HG03135 (cell line): Measurements from ENCODE around the gene ICA1L.

Experiments used
- ATAC-seq: cut with Tn5 transposase; IDR thresholded peaks from one replicate; pipeline ENCODE4 v1.9.1; 2021; ENCODE audit warnings: mild to moderate bottlenecking, moderate library complexity; ENCODE audit not compliant: unreplicated experiment

The ICA1L gene

DNA sequence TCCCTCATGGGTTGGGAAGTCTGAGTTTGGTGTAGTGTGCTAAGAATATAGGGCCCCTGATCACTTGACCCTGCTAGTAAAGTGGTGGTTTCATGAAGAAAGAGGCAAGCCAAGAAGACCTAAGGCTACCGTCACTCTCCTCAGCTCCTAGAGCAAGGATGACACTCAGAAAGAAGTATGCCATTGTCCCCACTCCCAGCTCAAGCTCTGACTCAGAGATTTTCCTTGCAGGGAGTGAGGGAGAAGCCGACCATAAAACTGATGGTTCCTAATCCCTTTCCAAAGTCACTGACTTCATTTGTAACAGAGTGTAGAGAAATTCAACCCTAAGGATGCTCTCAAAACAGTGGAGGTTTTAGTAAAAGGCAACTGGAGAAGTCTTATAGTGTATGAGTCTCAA lies 80.9 kb downstream of the ICA1L start:
- no peak for ATAC-seq

DNA sequence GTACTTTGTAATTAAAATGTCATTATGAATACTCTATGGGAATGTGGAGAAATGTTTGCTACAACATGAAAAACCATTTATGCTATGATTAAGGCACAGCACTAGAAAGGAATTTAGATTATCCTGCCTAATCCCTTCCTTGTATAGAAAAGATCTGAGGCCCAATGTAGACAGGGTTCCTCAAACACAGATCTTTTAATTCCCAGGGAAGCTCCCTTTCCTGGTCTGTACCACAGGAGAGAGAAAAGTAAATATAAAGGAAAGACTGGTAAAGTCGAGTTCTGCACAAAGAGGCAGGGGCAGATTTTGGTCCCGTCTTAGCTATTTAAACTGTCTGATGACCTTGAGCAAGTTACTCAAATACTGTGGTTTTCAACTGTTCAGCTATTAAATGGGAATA lies 84.7 kb downstream of the ICA1L start:
- no peak for ATAC-seq

DNA sequence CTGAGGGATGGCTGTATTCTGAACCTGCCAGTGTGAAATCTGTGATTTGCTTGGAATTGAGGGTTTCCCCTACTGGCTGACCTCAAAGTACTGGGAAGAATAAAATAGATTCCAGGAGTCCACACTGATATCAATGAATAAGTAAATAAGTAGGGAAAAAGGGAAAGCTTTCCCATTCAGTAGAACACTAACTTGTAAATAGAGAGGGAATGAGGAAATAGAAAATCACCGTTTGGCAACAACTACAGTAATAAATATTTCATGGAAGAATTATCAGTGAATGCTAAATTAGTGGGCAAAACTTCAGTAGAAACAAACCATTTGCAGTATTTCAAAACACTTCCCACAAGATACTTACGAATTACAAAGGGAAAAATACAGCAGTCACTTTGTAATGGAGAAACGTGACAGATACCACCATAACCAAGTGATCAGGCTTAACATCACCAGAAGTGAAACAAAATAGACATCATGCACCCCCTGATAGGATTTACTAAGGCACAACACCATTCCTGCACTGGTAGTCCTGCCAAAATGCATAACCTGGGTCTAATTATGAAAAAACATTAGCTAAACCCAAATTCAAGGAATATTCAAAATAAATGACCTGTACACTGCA lies 88.5 kb downstream of the ICA1L start:
- ATAC-seq: no peak

DNA sequence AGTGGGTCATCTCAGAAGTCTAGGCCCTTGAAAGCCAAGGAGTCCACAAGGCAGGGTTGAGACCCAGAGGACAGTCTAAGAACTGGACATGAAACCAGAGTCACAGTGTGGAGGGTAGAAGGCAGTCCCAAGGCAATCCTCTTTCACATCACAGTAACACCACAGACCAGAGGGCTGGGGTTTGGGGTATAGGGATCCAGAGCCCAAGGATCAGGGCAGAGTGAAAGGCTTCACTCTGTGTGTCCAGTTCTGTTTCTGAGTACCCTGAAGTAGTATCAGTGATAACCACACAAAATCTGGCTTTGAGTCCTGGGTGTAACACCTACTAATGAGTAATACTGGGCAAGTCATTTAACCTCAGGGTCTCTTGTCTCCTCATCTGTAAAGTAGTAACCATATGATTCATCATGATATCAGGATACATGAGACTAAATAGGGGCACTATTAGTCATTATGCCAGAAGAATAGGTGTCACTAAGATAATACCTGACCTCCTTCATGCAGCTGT lies 91.0 kb downstream of the ICA1L start:
- ATAC-seq: peak; percentile 89

DNA sequence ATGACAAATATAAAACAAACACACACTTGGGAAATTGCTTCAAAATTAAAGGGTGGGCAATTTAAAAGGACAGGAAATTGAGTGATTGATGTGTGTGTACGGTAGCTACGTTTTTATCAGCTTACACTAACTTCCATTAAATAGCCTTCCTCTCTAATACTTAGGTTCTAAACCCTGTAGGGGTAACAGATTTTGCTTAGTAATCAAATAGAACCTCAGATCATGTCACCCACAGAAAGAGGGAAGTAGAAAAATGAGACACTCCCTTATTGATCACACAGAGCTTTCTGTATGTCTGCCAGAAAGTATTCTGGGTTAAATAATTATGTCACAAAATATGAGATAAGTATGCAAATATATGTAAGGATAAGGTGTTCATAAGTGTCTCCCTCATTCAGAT lies 93.3 kb downstream of the ICA1L start:
- ATAC-seq: no peak

DNA sequence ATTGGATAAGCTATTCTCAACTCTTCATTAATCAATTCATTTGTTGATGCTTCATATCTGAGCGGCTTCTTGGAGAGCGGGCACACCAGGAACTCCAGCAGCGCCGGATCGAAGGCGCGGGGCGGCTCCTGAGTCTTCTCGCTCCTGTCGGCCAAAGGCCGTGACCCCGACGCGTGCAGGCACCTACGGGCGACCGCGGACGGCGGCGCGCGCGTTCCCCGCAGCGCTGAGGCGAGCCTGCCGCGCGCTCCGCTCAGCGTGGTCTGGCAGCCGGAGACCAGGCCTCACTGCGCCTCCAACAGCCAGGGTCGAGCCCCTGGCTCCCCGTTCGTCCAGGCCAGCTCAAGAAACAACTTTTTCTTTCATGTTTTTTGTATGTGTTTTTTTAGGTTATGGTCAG lies 97.5 kb downstream of the ICA1L start:
- no peak for ATAC-seq

- no peak for ATAC-seq
Observed at GRCh38 chr2:202773301-202773973, 98.1 kb downstream of the ICA1L start.

GRCh38 chr2:202771741-202772460 lies 99.7 kb downstream of the ICA1L start:
- ATAC-seq: no peak

GRCh38 chr2:202771336-202771735 lies 100.2 kb downstream of the ICA1L start:
- no peak for ATAC-seq

DNA sequence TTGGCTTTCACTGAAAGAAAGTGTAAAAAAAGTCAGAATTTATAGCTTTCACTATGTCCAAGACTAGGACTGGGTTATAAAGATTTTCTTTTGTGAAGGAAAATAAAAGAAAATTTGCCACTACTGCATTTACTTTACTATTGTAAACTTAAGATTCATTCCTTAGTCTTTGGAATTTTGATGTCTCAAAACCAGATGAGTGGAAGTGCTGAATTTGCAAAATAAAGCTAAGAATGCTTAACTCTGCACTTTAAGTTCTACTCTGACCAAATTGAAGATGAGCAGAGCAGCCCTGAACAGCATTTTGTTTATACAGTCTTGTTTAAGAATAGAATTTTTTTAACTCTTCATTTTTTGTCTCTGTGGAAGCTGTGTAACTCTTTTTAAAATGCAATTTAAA lies 102.4 kb downstream of the ICA1L start:
- no peak for ATAC-seq

DNA sequence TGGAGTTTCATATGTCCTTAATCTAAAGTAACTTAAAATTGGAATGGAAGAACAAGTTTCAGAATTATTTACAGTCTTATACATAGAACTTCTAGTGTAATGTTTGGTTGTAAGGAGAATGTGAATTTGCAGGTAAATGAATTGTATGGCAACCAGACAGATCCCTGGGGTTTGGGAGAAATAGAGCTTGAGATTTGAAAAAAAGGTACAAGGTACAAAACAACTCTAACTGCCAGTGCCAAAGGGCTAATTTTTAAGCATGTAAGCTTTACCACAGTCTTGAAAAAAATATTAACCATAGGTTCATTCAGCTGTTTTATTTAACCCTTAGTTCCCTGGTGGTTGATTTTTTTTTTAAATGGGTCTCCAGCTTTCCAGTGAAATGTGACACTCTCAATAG lies 103.3 kb downstream of the ICA1L start:
- ATAC-seq: no peak

- ATAC-seq: no peak
Observed at GRCh38 chr2:202765436-202765835, 106.1 kb downstream of the ICA1L start.

GRCh38 chr2:202764991-202765390 lies 106.6 kb downstream of the ICA1L start:
- ATAC-seq: no peak

DNA sequence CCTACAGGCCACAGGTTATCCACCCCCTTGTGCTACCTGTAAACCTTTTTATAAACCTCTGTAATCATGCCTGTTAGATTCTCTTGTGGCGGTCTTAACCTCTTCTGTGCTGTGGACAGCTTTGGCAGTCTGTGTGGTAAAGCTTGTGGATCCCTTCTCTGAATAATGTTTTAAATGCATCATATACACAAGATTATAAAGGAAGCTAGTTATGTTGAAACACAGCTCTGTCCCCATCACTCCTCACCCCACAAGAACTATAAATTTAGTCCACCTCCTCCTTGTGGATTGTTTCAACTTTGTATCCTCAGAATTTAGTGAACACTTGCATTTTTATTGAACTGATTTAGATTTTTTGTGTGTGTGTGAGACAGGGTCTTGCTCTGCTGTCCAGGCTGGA lies 107.7 kb downstream of the ICA1L start:
- ATAC-seq: no peak

GRCh38 chr2:202762556-202762955 lies 109.0 kb downstream of the ICA1L start:
- no peak for ATAC-seq

GRCh38 chr2:202760848-202761247 lies 110.7 kb downstream of the ICA1L start:
- ATAC-seq: no peak

DNA sequence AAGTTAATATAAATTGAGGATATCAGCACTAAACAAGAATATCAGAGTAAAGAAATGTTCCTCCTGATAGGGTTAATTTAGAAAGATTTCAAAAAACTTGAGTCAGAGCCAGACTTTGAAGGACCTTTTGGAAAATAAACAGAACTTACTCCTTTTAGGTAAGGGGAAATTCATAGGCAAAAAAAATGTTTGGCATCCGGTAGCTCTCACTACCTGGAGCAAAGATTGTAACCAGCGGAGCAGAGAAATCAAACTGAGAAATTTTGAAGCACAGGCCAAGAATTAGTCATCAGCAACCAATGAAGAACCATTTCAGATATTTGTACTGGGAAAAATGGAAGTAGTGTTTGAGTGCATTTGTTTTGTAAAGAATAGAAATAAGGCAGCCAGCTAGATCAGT lies 113.0 kb downstream of the ICA1L start:
- no peak for ATAC-seq

- ATAC-seq: no peak
Observed at GRCh38 chr2:202758128-202758527, 113.4 kb downstream of the ICA1L start.

- ATAC-seq: no peak
Observed at GRCh38 chr2:202757339-202757738, 114.2 kb downstream of the ICA1L start.

GRCh38 chr2:202756598-202756997 lies 115.0 kb downstream of the ICA1L start:
- no peak for ATAC-seq

- ATAC-seq: no peak
Observed at GRCh38 chr2:202754936-202755335, 116.6 kb downstream of the ICA1L start.

DNA sequence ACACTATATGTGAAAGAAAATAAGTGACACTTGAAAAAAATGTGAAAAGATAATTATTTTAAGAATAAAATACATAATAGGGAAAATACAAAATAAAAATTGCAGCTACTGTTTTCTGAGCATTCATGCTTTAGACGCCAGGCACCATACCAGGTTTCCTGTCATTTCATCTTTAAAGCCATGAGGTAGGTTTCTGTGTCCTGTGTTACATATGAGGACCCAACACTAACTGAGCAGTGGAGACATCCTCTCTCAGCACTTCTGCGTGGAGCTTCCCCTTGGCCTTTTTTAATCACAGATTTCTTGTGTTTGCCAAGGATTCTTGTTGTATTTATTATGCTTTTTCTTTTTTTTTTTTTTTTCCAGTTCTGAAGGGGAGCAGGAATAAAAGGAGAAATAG lies 119.5 kb downstream of the ICA1L start:
- no peak for ATAC-seq
